Smooth muscle cell (in vitro differentiated cells): ENCODE measurements around the gene SH3TC1. TPM values are rescaled to one million over a fixed set of nuclear protein-coding genes. Genes with fewer than 3 reads are reported as not detected.
A peak's percentile ranks its signal among the peaks of the same experiment; 100 is the strongest.

ENCODE experiments used
- DNase-seq: peaks from one replicate; lab custom pipeline; 2025; ENCODE audit not compliant: unreplicated experiment; lab: John Stamatoyannopoulos, UW
- H2AFZ ChIP-seq: fragments of 200-600 bp; sonication (generic); 2 replicates; pipeline ENCODE4 v1.6.0; 2016; ENCODE audit warnings: antibody characterized with exemption, low read depth, mild to moderate bottlenecking
- H3F3A ChIP-seq: fragments of 200-600 bp; sonication (generic); 2 replicates; pipeline ENCODE4 v1.6.0; 2017; ENCODE audit warnings: antibody characterized with exemption, low read depth
- H3K27ac ChIP-seq: fragments of 200-600 bp; sonication (generic); 2 replicates; pipeline ENCODE4 v1.5.1; 2016; ENCODE audit warnings: low read depth, mild to moderate bottlenecking
- H3K27me3 ChIP-seq: fragments of 200-600 bp; sonication (generic); 2 replicates; pipeline ENCODE4 v1.6.1; 2016; ENCODE audit warnings: low read depth, mild to moderate bottlenecking
- H3K36me3 ChIP-seq: fragments of 200-600 bp; sonication (generic); 2 replicates; pipeline ENCODE4 v1.5.1; 2016; ENCODE audit warnings: low read depth
- H3K4me1 ChIP-seq: fragments of 200-600 bp; sonication (generic); 2 replicates; pipeline ENCODE4 v1.5.1; 2016; ENCODE audit warnings: low read depth
- H3K4me2 ChIP-seq: fragments of 200-600 bp; sonication (generic); 2 replicates; pipeline ENCODE4 v1.6.0; 2016; ENCODE audit warnings: mild to moderate bottlenecking
- H3K4me3 ChIP-seq: fragments of 200-600 bp; sonication (generic); 2 replicates; pipeline ENCODE4 v1.5.1; 2016; ENCODE audit warnings: mild to moderate bottlenecking
- H3K79me2 ChIP-seq: fragments of 200-600 bp; sonication (generic); 2 replicates; pipeline ENCODE4 v1.6.0; 2016; ENCODE audit warnings: low read depth, mild to moderate bottlenecking
- H3K9ac ChIP-seq: fragments of 200-600 bp; sonication (generic); 2 replicates; pipeline ENCODE4 v1.6.0; 2016; ENCODE audit warnings: low read depth
- H3K9me3 ChIP-seq: fragments of 200-600 bp; sonication (generic); replicated peaks from 2 replicates; pipeline ENCODE4 v1.5.1; 2016; ENCODE audit warnings: low read depth
- H4K20me1 ChIP-seq: fragments of 200-600 bp; sonication (generic); 2 replicates; pipeline ENCODE4 v1.6.0; 2016; ENCODE audit warnings: low read depth
- CTCF ChIP-seq: fragments of 200-600 bp; sonication (generic); IDR thresholded peaks from 2 replicates; pipeline ENCODE4 v1.5.1; 2017; ENCODE audit warnings: borderline replicate concordance, mild to moderate bottlenecking, antibody characterized with exemption; ENCODE audit not compliant: insufficient read depth, poor library complexity, severe bottlenecking
- WGBS: methylation state at CpG from one replicate; pipeline ENCODE4 v1.1.7; 2016; ENCODE audit warnings: low lambda C conversion rate; 5-methylcytosine and 5-hydroxymethylcytosine counted together
- polyA plus RNA-seq: library from polyadenylated mRNA; unstranded; fragments of >200 nt; fragmentation: Nextera tagmentation; extraction: Ambion mirVana; gene quantifications from 2 replicates; pipeline ENCODE4 v1.2.1, GENCODE V29; 2016
- total RNA-seq: library from RNA; depleted of rRNA; stranded (reverse); fragments of >200 nt; gene quantifications from 2 replicates; pipeline ENCODE4 v1.2.3, GENCODE V29; 2014

Gene SH3TC1
- total and polyA plus RNA-seq, 2 experiments from 2014 or later = 7.8 to 17.7 TPM

GRCh38 chr4:8278421-8279287 lies 79.6 kb downstream of the SH3TC1 start:
- Histone ChIP-seq H3K9me3 (no peaks in the 10 kb centered on the region), H3K4me3 (no peak overlapping the region), H3K36me3 (no peaks in the 10 kb centered on the region), H3F3A (peaks cover 10% of the 10 kb centered on the region), H3K27ac (peak overlapping the region; percentile 76), H3K79me2 (peaks cover 18% of the 10 kb centered on the region), H4K20me1 (peaks cover 21% of the 10 kb centered on the region), H3K27me3 (no peaks in the 10 kb centered on the region), H3K9ac (peak overlapping the region; percentile 27), H2AFZ (no peak overlapping the region), H3K4me2 (peak overlapping the region; percentile 68), H3K4me1 (peaks cover 12% of the 10 kb centered on the region)
- no peak for TF ChIP-seq CTCF
- 18% methylated on average over 15 of the region's 17 CpGs for WGBS
- peak; percentile 60 for DNase-seq

- Histone ChIP-seq H2AFZ (no peak overlapping the region), H3K79me2 (peaks cover 18% of the 10 kb centered on the region), H3K4me3 (no peak overlapping the region), H3K9ac (no peak overlapping the region), H3F3A (peaks cover 6% of the 10 kb centered on the region), H3K4me1 (peaks cover 8% of the 10 kb centered on the region), H3K4me2 (peak overlapping the region; percentile 68), H3K27me3 (no peaks in the 10 kb centered on the region), H3K27ac (no peak overlapping the region), H4K20me1 (peaks cover 15% of the 10 kb centered on the region), H3K9me3 (no peaks in the 10 kb centered on the region), H3K36me3 (no peaks in the 10 kb centered on the region)
- no peak for TF ChIP-seq CTCF
- 83% methylated on average over 20 of the region's 22 CpGs for WGBS
- DNase-seq = no peak
These were observed 80.4 kb downstream of the SH3TC1 start for GRCh38 chr4:8279321-8280157.

GRCh38 chr4:8280158-8280875 lies 81.2 kb downstream of the SH3TC1 start:
- Histone ChIP-seq H3K27ac (no peak overlapping the region), H3K4me3 (no peak overlapping the region), H3K79me2 (peaks cover 17% of the 10 kb centered on the region), H2AFZ (no peak overlapping the region), H3K9me3 (no peaks in the 10 kb centered on the region), H3K9ac (no peak overlapping the region), H3F3A (peaks cover 4% of the 10 kb centered on the region), H3K36me3 (no peaks in the 10 kb centered on the region), H4K20me1 (peaks cover 9% of the 10 kb centered on the region), H3K4me1 (peaks cover under 1% of the 10 kb centered on the region), H3K27me3 (no peaks in the 10 kb centered on the region), H3K4me2 (no peak overlapping the region)
- 89% methylated on average over 25 of the region's 25 CpGs for WGBS
- DNase-seq = no peak
- TF ChIP-seq CTCF = no peak
